OCI-LY3 (cell line): ENCODE results near the gene DNAJB8.

Experiments
- EZH2phosphoT487 ChIP-seq: fragments of 200-600 bp; shearing (Covaris generic); IDR thresholded peaks from 2 replicates; pipeline ENCODE4 v1.6.1; 2018; ENCODE audit warnings: antibody characterized with exemption, mixed run types, low read depth
- TF ChIP-seq, protein P1 (sequence below): fragments of 200-600, 300-600 bp; sonication (generic); IDR thresholded peaks from 2 replicates; pipeline ENCODE4 v1.5.1; 2014; ENCODE audit warnings: antibody characterized with exemption, low read length, low read depth

DNA sequence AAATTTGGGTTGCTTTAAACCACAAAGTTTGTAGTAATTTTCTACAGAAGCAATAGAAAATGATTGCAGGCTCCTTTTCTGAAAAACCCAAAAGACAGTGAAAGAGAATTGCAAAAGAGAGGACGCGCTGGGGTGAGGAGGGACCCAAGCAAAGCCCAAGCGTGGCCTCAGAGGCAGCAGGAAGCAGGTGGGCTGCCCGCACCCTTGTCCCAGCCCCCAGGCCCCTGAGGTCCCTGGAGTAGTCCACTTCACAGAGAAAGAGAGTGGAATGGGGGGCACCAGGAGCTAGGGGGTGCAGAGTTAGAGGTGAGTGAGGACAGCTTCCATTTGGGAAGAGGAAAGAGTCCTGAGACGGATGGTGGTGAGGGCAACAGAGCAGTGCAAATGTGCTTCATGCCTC lies 11.6 kb downstream of the DNAJB8 start:
- TF ChIP-seq, protein P1, sequence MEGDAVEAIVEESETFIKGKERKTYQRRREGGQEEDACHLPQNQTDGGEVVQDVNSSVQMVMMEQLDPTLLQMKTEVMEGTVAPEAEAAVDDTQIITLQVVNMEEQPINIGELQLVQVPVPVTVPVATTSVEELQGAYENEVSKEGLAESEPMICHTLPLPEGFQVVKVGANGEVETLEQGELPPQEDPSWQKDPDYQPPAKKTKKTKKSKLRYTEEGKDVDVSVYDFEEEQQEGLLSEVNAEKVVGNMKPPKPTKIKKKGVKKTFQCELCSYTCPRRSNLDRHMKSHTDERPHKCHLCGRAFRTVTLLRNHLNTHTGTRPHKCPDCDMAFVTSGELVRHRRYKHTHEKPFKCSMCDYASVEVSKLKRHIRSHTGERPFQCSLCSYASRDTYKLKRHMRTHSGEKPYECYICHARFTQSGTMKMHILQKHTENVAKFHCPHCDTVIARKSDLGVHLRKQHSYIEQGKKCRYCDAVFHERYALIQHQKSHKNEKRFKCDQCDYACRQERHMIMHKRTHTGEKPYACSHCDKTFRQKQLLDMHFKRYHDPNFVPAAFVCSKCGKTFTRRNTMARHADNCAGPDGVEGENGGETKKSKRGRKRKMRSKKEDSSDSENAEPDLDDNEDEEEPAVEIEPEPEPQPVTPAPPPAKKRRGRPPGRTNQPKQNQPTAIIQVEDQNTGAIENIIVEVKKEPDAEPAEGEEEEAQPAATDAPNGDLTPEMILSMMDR, result no peak
- no peak for TF ChIP-seq EZH2phosphoT487
